Cerebellar cortex (tissue), 1 donor: ENCODE measurements around the gene LRRC2.

Experiments
- DNase-seq: peaks from one replicate; pipeline ENCODE4 v3.0.0-alpha.2; 2015; ENCODE audit warnings: low spot score

The LRRC2 gene

DNA sequence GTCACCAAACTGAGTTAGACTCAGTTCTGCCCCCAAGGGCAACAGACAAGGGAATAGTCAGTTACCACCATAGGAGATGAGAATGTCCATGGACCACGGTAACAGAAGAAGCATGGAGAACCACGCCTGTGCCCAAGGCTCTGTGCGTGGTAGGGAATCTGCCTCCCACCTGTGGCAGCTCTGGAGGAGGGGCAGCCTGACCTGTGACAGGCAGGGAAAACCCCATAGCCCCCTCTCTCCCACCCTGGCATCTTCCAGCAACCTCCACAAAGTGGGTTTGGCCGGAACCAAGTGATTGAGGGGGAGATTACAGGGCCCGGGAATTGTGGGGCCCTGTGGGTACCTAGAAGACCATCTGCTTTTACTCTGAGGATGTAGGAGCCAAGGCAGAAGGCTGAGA, 87.1 kb downstream of the LRRC2 start:
- DNase-seq = no peak

DNA sequence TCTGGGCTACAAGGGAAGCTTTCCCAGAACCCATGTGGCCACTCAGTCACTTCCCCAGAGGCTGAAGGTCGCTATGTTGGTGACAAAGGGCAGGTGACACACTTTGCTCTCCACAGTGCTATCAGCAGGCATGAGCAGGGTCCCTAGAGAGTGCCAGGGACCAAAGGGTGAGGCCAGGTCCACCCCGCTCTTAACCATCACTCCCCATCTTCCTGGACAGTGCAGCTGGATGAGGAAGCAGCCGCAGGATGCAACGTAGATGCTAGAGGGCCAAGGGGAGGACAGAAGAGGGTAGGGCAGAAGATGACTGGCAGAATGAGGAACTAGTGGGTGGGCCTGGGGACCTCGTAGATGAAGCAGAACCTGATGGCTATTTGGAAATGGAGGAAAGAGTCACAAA, 87.8 kb downstream of the LRRC2 start:
- DNase-seq = no peak

DNA sequence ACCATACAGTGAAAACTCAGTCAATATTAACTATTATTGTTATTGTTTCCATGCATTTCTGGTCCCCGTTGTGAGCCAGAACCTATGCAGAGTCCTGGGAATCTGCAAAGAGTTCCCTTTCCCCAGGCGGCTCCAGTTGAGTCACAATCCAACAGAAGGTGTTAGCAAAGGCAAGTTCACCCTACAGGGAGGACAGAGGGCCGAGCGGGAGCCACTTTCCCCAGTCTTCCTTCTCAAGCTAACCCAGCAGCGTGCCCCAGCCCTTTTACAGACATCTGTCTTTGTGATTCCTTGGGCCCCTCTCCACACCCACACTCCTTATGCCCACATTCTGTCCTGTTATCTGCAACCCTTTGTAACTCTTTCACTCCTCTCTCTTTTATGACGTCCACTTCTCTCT, 88.3 kb downstream of the LRRC2 start:
- DNase-seq = no peak

DNA sequence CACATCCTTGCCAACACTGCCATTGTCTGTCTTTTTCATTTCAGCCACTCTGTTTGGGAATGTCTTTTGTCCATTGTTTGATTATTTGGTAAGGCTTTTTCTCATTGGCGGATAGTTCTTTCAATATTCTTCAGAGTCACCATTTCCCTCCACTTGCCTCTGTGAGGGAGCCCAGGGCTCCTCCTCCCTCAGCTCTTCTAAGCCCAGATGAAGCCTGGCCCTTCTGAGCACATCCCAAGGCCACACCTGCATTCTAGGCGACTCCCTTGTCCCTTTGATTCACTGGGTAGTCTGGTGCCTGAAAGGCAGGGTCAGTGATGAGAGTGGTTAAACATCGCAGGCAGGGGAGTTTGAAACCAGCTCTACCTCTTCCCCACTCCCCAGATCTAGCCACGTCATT, 89.0 kb downstream of the LRRC2 start:
- no peak for DNase-seq

DNA sequence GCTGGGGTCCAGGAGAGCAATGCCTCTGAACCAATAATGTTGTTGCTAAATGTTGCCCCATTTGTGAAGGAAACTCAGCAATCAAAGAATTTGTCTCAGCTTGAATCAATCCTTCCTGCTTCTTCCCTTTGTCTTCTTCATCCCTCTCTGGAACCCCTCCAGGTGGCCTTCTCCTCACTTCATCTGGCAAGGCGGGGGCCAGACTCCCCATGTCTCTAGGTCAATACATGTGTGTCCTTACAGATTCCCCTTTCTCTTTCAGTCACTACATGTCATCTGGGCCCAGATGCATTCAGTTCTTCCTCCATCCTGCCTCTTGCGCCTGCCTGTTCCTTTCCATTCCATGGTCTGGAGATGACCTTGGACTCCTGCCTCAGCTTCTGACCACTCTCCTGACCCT, 93.4 kb downstream of the LRRC2 start:
- DNase-seq = no peak

DNA sequence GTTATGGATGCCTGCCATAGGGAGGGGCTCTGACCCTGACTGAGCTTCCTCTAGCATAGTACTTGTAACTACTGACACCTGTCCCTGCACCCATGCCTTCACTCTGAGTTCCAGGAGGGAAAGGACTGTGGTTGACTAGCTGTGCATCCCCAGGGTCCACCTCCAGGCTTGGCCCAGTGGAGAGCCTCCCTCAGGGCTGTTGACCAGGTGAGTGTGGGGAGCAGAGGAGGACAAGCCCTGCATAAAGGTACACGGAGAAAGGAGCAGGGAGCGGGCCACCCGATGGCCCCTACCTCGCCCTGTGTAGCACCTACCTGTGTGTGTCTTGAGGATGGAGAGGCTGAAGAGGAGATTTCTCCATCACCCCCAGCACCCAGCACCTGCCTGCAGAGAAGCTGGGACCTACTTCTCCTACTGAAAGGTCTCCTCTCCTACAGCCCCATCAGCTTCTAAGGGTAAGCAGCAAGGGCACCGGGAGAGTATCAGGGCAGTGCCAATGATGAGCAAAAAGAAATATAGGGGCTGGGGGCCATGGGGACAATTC, 94.7 kb downstream of the LRRC2 start:
- DNase-seq = no peak

DNA sequence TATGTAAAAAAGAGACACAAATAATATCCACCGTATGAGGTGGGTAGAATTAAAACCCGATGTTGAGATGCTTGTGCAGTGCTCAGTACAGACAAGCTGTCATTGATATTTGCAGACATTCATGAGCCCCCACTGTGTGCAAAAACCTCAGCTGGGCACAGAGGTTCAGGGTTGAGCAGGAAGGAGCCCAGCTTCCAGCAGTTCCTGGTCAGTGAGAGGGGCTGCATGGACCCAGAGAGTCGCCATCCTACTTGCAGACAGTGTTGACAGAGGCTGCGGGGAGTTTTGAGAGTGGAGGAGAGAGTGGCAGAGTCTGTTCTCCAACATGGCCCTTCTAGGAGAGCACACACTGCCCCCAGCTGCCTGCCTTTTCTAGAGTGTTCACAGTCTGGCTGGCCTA, 95.3 kb downstream of the LRRC2 start:
- no peak for DNase-seq

DNA sequence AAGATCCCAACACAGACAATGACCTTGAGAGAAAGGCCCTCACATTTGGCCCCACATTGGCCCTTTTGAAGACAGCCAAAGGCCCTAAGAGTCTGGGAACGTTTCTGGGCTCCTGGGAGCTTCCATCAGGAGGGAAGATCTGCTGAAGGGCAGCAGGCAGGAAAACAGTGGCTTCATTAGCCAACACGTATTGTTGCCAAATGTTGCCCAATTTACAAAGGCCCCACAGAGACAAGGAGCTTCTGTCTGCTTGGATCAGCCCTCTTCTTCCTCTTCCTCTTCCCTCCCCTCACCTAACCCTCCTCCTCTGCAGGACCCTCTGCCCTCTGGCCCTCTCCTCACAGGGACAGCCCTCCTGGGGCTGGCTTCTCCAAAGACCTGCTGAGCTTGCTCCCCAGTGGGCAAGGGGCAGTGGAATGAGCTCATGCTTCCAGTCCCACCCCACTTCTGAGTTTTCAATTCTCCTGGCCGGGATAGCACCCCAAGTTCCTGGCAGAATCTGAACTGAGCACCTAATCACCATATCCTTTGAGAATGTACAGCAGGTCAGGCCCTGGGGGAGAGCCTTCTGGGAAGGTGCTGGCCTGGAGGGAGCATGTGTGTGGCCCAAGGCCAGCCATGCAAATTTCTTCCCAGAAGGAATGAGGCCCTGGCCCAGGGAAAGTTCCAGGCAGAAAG, 96.3 kb downstream of the LRRC2 start:
- no peak for DNase-seq

DNA sequence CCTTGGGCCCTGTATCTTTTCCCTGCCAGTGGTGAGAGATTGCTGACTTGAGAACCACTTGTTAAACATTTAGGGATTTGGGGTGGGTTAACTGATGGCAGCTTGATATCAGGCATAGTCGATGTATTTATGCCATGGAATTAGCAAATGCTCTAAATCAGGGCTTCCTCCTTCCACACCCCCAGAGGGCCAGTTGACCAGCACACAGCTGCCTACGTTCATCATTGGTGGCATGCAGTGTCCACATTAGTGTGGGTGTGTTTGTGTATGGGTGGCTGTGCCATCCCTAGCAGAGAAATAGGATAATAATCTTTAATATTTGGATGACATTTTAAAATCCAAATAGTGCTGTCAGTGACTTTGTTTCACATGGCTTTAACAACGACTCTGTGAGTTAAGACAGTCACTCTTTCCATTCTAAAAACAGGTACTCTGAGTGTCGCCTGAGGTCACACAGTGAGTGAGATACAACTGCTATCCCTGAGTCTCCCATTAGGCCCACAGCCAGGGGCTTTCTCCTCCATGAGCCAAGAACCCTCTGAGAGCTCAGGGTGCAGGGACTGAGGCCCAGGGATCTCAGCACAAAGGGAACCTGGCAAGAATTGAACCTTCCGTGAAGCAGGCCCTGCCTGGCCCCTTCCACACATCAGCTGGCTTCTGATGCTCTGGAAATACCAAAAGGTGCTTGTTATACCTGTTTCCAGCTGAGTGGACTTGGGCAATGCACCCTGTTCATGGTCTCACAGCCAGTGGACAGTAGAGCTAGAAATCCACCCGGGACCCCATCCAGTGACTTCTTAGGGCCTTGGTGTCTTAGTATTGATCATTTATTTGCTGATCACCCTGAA, 97.1 kb downstream of the LRRC2 start:
- DNase-seq = no peak

DNA sequence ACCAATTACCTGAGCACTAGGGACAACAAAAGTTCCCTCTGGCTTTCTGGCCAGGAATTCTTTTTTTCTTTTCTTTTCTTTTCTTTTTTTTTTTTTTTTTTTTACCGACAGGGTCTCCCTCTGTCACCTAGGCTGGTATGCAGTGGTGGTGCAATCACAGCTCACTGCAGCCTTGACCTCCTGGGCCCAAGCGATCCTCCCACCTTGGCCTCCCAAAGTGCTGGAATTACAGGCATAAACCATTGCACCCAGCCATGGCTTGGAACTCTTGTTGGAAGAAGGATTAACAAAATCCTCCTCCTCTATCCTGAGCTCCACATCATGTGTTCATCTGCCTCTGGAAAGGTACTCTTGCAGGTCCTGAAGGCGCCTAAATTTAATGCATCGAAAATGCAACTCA, 98.5 kb downstream of the LRRC2 start:
- DNase-seq = no peak

DNA sequence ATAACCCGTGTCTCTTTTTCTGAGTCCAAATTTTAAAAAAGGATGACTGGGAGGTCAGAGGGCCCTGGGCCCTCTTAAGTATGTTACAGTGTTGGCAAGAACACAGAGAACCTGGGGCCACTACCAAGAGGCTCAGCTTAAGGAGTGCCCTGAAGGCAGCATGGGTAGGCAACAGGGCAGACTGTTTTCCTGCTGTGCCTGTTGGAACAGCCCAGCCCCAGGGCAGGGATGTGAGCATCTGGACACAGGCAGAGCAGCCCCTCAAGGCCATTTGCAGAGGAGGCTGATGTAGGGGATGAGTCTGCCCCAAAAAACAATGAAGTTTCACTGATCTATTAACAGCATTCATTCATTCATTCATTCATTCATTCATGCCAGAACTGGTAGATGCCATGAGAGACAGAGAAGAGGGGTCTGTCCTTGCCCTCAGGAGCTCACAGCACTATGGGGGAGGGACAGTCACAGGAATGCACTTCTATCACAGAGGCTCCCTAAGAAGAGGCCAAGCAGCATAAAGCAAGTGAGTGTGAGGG, 99.2 kb downstream of the LRRC2 start:
- DNase-seq = no peak

DNA sequence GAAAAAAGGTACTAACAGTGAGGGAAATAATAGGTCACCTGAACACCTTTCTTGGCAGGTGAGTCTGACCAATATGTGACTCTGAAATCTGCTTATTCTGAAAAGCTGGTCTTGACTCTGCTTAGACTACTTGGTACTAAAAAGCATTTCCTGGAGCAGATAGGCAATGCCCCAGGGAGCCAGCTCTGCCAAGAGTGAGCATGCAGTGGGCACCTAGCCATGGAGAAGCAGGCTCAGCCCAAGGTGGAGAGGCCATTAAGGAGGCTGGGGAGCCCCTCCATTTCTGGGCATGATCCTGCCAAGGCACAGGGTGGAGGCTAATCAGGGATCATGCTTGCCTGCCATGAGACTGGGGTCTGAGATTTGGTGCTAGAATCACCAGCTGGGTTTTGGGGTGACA, 99.8 kb downstream of the LRRC2 start:
- DNase-seq = no peak
